AG09319 (cell line): ENCODE results near the gene IQCB1.

Source experiments
- DNase-seq: peaks from one replicate; pipeline ENCODE4 v3.0.0-alpha.2; 2010; ENCODE audit warnings: low read depth; ENCODE audit errors: extremely low read depth
- TF ChIP-seq, protein P1 (sequence below): IDR thresholded peaks from 2 replicates; pipeline ENCODE4 v1.5.1; 2011; ENCODE audit warnings: low read depth, mild to moderate bottlenecking, inconsistent platforms, low read length, moderate library complexity

Gene IQCB1

DNA sequence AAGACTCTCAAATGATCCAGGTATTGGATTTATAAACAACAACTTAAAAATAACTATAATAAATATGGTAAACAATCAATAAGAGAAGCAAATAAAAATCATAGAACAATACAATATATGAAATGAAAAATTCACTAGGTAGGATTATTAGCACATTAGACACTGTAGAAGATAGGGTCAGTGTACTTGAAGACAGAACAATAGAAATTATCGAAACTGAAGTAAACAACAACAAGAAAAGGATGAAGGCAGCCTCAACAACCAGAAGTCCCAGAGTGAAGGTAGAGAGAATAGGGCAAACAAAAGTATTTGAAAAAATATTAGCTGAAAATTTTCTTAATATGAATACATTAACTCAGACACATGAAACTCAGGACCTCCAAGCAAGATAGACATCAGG, 11.9 kb downstream of the IQCB1 start:
- no peak for DNase-seq
- TF ChIP-seq, protein P1, sequence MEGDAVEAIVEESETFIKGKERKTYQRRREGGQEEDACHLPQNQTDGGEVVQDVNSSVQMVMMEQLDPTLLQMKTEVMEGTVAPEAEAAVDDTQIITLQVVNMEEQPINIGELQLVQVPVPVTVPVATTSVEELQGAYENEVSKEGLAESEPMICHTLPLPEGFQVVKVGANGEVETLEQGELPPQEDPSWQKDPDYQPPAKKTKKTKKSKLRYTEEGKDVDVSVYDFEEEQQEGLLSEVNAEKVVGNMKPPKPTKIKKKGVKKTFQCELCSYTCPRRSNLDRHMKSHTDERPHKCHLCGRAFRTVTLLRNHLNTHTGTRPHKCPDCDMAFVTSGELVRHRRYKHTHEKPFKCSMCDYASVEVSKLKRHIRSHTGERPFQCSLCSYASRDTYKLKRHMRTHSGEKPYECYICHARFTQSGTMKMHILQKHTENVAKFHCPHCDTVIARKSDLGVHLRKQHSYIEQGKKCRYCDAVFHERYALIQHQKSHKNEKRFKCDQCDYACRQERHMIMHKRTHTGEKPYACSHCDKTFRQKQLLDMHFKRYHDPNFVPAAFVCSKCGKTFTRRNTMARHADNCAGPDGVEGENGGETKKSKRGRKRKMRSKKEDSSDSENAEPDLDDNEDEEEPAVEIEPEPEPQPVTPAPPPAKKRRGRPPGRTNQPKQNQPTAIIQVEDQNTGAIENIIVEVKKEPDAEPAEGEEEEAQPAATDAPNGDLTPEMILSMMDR: no peak

DNA sequence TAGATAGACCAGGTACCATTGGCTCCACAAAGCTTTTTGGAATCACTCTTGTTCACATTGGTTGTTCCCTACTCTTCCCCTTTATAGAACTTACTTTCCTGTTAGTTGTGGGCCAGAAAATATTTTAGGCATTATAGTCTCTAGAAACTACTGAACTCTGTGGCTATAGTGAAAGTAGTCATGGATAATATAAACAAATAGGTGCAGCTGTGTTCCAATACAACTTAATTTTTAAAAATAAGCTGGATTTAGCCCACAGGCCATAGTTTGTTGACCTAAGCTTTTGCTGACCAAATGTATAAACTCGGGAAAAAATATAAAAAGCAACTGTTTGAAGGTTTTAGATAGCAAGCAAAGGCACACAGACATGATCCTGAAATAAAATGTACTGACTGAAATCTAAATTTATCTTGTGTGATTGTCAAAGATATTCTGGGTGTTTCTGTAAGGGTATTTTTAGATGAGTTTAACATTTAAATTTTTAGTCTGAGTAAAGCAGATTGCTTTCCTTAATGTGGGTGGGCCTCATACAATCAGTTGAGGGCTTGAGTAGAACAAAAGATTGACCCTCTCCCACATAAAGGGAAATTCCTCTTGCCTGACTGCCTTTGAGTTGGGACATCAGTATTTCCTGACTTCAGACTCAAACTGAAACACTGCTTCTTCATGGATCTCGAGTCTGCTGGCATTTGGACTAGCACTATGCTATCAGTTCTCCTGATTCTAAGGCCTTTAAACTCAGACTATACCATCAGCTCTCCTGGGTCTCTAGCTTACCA, 13.2 kb downstream of the IQCB1 start:
- DNase-seq: no peak
- TF ChIP-seq, protein P1: no peak

DNA sequence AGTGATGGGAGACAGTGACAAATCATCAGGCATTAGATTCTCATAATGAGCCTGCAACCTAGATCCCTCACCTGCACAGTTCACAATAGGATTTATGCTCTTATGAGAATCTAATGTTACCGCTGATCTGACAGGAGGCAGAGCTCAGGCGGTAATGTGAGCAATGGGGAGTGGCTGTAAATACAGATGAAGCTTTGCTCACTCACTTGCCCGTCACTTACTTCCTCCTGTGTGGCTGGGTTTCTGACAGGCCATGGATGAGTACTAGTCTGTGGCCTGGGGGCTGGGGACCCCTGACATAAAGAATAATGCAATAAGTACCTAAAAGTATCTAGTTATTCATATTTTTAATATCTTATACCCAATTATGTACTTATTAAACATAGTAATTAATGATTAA, 15.6 kb downstream of the IQCB1 start:
- TF ChIP-seq, protein P1: no peak

DNA sequence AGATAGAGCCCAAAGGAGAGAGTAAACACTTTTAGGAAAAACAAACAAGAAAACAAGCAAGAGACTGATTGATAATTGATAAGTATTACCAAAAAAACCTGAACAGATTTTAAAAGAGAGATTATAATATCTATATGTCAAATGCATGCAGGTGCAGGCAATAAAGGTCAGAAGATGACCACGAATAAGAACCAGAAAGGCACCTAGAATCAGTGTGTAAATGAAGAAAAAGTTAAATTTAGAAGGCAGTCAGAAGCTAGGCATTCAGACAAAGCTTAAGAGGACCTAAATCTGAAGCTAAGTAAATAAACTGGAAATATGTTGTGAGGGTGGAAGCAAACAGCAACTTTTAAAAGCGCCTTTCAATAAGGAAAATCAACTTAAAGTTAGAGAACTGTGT, 16.3 kb downstream of the IQCB1 start:
- TF ChIP-seq, protein P1: no peak
- no peak for DNase-seq

More for the DNA sequence above, 15.6 kb downstream of the IQCB1 start:
- no peak for DNase-seq

DNA sequence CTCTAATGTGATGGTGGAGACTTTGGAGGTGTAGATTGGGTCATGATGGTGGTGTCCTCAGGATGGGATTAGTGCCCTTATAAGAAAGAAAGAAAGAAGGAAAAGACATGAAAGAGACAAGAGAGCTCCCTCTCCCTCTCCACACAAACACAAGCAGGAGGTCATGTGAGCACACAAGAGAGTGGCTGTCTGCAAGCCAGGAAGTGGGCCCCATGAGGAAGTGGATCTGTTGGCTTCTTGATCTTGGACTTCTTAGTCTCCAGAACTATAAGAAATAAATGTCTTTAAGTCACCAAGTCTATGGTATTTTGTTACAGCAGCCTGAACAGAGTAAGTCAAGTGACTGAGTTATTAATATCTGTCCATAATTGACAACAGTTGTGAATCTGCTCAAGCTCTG, 17.1 kb downstream of the IQCB1 start:
- TF ChIP-seq, protein P1: no peak
- no peak for DNase-seq

DNA sequence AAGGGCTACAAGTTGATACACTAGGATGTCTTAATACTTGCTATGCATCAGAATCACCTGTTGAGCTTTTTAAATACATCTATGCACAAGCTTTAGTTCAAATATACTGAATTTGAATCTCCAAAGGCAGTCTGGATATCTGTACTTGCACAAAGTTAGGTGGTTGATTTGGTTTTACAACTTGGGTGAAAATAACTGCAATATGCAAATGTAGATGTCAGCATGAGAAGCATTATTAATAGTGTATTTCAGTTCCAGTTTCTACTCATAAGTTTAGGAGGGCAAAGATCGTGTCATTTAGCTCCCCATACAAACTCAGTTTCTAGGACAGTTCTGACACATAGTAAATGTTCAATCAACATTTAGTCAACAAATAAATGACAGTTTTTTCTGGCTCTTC, 25.6 kb downstream of the IQCB1 start:
- TF ChIP-seq, protein P1: no peak

DNA sequence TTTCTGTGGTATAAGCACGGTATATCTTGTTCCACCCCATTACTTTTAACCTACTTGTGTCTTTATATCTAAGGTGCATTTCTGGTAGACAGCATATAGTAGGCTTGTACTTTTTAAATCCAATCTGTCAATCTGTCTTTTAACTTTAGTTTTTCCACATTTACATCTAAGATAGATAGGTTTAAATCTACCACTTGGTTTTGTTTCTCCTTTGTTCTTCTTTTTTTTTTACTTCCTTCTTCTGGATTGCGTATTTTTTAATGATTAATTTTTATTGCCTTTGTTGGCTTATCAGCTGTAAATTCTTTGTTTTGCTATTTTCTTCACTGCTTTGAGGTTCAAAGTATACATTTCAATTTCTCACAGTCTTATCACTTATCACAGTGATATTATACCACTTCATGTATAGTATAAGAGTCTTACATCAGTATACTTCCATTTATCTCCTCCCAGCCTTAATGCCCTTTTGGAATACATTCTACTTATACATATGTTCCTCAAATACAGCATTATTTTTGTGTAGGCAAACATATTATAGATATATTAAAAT, 31.0 kb downstream of the IQCB1 start:
- DNase-seq: no peak
- TF ChIP-seq, protein P1: no peak

More for the DNA sequence above, 25.6 kb downstream of the IQCB1 start:
- no peak for DNase-seq
